Fibroblast of upper back skin (primary cell): Measurements from ENCODE around the gene LRG1.
A peak's percentile ranks its signal among the peaks of the same experiment; 100 is the strongest.

ENCODE experiments used
- DNase-seq: peaks from one replicate; pipeline ENCODE4 v3.0.0-alpha.2; 2013

Gene LRG1

GRCh38 chr19:4539693-4540581 is at the start of gene LRG1:
Gene LRG1, minus strand, starts transcription at chr19:4540036. Its CDS starts 23 bp downstream, at chr19:4540013.
- DNase-seq, result no peak

GRCh38 chr19:4588291-4588761 is 48.5 kb upstream of the LRG1 start:
- peak; percentile 48 for DNase-seq

- no peak for DNase-seq
These were observed 47.7 kb upstream of the LRG1 start for GRCh38 chr19:4587527-4587926.

- DNase-seq, result no peak
These were observed 46.9 kb upstream of the LRG1 start for GRCh38 chr19:4586691-4587090.

GRCh38 chr19:4586245-4586644 is 46.4 kb upstream of the LRG1 start:
- no peak for DNase-seq

GRCh38 chr19:4585556-4585955 is 45.7 kb upstream of the LRG1 start:
- DNase-seq, result no peak

- no peak for DNase-seq
These were observed 45.0 kb upstream of the LRG1 start for GRCh38 chr19:4584670-4585460.

GRCh38 chr19:4583961-4584669 is 44.3 kb upstream of the LRG1 start:
- DNase-seq, result no peak

- no peak for DNase-seq
These were observed 43.4 kb upstream of the LRG1 start for GRCh38 chr19:4582980-4583842.

GRCh38 chr19:4581666-4582553 is 42.1 kb upstream of the LRG1 start:
- DNase-seq, result peak; percentile 49

- DNase-seq, result no peak
These were observed 41.3 kb upstream of the LRG1 start for GRCh38 chr19:4580961-4581665.

GRCh38 chr19:4580021-4580901 is 40.4 kb upstream of the LRG1 start:
- DNase-seq, result no peak

- no peak for DNase-seq
These were observed 39.6 kb upstream of the LRG1 start for GRCh38 chr19:4579389-4579788.

- DNase-seq, result no peak
These were observed 38.9 kb upstream of the LRG1 start for GRCh38 chr19:4578552-4579248.

- DNase-seq, result no peak
These were observed 37.4 kb upstream of the LRG1 start for GRCh38 chr19:4577020-4577782.

GRCh38 chr19:4576016-4576933 is 36.4 kb upstream of the LRG1 start:
- DNase-seq, result peak; percentile 65
